G401 (cell line): ENCODE results near the gene SAGE1. TPM values are rescaled to one million over a fixed set of nuclear protein-coding genes. Genes with fewer than 3 reads are reported as not detected.
"Not testable (repeated sequence)": the region's sequence is repeated elsewhere in the genome, so short reads cannot be mapped to it uniquely, and the experiment has no call there.

Experiments
- DNase-seq: peaks from one replicate; pipeline ENCODE4 v3.0.0-alpha.2; 2015; ENCODE audit warnings: low spot score
- in situ Hi-C: cut with HindIII; loops from 2 replicates; pipeline ENCODE4 v1.10.0; 2016; ENCODE audit warnings: low sequenced_read_pairs, mixed read lengths
- total RNA-seq: library from RNA; depleted of rRNA; stranded (reverse); fragments of >200 nt; shearing (Covaris generic); gene quantifications from 2 replicates; pipeline ENCODE4 v1.2.3, GENCODE V29; 2014; rRNA removed

Gene SAGE1, protein sequence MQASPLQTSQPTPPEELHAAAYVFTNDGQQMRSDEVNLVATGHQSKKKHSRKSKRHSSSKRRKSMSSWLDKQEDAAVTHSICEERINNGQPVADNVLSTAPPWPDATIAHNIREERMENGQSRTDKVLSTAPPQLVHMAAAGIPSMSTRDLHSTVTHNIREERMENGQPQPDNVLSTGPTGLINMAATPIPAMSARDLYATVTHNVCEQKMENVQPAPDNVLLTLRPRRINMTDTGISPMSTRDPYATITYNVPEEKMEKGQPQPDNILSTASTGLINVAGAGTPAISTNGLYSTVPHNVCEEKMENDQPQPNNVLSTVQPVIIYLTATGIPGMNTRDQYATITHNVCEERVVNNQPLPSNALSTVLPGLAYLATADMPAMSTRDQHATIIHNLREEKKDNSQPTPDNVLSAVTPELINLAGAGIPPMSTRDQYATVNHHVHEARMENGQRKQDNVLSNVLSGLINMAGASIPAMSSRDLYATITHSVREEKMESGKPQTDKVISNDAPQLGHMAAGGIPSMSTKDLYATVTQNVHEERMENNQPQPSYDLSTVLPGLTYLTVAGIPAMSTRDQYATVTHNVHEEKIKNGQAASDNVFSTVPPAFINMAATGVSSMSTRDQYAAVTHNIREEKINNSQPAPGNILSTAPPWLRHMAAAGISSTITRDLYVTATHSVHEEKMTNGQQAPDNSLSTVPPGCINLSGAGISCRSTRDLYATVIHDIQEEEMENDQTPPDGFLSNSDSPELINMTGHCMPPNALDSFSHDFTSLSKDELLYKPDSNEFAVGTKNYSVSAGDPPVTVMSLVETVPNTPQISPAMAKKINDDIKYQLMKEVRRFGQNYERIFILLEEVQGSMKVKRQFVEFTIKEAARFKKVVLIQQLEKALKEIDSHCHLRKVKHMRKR
- total RNA-seq: not detected in 2 replicates

DNA sequence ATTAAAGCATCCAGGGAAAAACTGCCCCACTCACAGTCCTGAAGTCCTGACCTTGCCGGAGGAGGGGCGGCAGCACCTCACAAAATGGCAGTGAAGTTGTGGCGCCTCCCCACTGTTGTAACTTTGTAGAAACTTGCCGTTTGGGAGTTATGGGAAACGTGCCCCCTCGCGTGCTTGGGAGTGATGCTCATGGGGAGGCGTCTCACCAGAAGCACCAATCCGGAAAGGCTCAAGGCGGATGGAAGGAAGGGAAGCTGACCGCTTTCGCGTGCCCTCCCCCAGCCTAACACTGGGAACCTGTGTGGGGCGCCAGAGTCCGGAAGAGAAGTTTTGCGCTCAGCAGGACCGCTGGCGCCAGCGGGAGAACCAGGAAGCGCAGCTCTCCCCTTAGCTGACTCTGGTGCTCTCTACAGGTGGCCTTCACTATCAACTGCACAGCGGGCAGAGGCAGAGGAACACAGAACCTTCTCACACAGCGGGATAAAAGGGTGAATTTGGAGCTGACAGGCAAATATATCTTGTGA lies at the start of gene SAGE1, which contains the start of gene CT45A10:
SAGE1 (plus strand) TSS at position 423 of the 524 bp plus-strand sequence. CDS start 2,527 bp downstream, outside the sequence.
CT45A10 (minus strand) TSS at position 151 of the 524 bp plus-strand sequence. CDS start 8,100 bp downstream, outside the sequence.
- no peak for DNase-seq
- in situ Hi-C loops: no loop called here

DNA sequence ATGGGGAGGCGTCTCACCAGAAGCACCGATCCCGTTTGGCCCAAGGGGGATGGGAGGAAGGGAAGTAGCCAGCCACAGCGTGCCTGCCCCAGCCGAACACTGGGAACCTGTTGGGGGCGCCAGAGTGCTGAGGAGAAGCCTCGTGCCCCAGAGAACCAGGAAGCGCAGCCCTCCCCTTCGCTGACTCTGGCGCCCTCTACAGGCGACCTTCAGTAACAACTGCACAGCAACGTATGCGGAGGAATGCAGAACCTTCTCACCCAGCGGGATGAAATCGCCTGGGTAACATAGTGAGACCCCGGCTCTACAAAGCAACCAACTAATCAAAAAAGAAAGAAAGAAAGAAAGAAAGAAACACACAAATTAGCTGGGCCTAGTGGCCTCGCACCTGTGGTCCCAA lies 39.1 kb upstream of the SAGE1 start, which contains the start of gene CT45A8:
CT45A8 (minus strand) TSS at position 101 of the 400 bp plus-strand sequence. CDS start 3,755 bp downstream, outside the sequence.
- DNase-seq, in situ Hi-C loops: not testable (repeated sequence)

DNA sequence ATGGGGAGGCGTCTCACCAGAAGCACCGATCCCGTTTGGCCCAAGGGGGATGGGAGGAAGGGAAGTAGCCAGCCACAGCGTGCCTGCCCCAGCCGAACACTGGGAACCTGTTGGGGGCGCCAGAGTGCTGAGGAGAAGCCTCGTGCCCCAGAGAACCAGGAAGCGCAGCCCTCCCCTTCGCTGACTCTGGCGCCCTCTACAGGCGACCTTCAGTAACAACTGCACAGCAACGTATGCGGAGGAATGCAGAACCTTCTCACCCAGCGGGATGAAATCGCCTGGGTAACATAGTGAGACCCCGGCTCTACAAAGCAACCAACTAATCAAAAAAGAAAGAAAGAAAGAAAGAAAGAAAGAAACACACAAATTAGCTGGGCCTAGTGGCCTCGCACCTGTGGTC lies 21.8 kb upstream of the SAGE1 start, which contains the start of gene CT45A9:
CT45A9 (minus strand) TSS at position 101 of the 400 bp plus-strand sequence. CDS start 3,751 bp downstream, outside the sequence.
- DNase-seq, in situ Hi-C loops: not testable (repeated sequence)

DNA sequence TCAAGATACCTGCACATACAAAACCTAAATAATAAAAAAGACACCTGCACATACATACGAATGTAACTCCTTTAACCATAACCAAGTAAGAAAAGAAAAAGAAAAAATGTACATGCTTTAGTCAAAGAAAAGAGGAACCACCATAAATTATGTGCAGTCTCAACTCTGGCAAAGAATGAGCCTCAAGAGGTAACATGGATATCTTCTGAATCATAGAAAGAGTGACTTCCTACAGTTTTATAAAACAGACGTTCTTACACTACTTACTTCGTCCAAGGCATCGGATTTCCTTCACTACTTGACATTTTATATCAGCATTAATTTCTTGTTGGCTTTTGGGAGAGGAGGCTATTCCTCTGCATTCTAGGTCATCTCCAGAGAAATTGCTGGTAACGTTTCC lies 10.8 kb upstream of the SAGE1 start:
- DNase-seq, in situ Hi-C loops: not testable (repeated sequence)

DNA sequence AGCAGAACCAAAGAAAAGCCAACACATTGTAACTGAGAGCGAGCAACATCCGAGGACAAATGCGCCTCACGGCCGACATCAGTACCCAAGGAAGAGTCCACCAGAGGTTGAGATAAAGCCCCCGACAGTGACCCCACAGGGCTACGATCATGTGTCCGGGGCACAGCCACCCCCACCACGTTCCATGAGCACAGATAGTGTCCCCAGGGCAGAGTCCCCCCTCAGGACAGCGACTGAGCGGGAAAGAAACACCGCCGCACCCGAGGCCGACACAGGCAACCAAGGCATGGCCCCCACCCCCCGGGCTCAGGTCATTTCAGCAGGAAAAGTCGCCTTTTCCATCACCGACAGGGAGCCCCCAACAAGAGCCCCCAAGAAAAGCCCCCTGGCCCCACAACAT lies 5.3 kb upstream of the SAGE1 start:
- in situ Hi-C loops, DNase-seq: not testable (repeated sequence)

DNA sequence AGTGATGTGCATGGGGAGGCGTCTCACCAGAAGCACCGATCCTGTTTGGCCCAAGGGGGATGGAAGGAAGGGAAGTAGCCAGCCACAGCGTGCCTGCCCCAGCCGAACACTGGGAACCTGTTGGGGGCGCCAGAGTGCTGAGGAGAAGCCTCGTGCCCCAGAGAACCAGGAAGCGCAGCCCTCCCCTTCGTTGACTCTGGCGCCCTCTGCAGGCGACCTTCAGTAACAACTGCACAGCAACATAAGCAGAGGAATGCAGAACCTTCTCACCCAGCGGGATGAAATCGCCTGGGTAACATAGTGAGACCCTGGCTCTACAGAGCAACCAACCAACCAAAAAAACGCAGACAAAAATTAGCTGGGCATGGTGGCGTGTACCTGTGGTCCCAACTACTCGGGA lies 4.5 kb upstream of the SAGE1 start:
- DNase-seq, in situ Hi-C loops: not testable (repeated sequence)

DNA sequence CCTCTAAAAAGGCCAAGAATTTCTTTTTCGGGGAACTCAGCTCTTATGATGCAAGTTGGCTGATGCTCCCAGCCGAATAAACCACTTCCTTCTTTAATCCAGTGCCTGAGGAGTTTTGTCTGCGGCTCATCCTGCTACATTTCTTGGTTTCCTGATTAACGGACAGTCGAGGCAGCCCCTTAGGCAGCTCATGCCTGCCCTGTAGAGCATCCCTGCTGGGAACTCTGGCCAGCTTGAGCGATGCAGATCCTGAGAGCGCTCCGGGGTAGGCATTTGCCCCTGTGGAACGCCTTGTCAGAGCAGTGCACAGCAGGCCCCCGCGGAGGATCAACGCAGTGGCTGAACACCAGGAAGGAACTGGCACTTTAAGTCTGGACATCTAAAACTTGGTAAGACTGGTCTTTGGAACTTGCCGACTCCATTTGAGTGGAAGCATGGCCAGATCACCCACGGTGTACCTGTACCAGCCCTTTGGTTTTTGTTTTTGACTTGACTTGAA lies 3.4 kb upstream of the SAGE1 start:
- no peak for DNase-seq
- in situ Hi-C loops: no loop called here

DNA sequence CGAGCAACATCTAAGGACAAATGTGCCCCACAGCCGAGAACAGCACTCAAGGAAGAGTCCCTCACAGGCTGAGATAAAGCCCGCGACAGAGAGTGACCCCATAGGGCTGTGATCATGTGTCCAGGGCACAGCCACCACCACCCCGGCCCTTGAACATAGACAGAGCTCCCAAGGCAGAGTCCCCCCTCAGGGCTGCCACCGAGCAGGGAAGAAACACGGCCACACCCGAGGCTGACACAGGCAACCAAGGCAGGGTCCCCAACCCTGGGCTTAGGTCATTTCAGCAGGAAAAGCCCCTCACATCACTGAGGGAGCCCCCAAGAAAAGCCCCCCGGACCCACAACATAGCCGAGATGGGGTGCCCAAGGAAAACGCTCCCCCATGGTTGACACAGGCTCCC lies 735 bp upstream of the SAGE1 start:
- in situ Hi-C loops: no loop called here
- no peak for DNase-seq

DNA sequence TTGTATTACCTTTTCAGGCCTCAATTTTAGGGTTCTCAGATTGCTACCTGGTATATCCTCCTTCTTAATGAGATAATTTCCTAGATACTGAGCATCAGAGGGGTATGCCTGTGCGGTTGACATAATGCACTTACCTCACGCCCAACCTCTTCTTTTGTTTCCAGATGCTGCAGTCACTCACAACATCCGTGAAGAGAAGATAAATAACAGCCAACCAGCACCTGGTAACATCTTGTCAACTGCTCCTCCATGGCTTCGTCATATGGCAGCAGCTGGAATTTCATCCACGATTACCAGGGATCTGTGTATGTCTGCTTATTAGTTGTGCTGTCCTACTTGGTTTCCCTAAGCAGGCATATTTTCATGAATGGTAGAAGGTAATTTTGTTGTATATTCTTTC lies 16.7 kb downstream of the SAGE1 start:
- DNase-seq: no peak
- in situ Hi-C loops: no loop called here

DNA sequence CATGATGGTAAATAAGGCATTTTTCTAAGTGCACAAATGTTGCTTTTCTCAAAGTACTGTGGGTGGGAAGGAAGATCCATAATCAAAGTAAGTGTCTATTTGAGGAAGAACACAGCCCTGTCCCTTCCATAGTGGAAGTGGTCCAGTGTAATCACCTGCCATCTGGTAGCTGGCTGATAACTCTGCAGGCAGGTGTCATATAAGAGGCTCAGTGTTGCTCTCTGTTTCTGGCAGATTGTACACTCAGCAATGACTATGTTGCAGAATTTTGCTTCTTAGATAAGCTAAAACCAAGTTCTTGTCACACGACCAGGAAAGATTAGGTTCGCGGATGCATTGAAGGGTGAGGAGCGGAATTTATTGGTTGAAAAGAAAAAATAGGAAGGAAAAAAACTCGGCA lies 20.9 kb downstream of the SAGE1 start:
- in situ Hi-C loops: no loop called here
- peak; percentile 85 for DNase-seq

DNA sequence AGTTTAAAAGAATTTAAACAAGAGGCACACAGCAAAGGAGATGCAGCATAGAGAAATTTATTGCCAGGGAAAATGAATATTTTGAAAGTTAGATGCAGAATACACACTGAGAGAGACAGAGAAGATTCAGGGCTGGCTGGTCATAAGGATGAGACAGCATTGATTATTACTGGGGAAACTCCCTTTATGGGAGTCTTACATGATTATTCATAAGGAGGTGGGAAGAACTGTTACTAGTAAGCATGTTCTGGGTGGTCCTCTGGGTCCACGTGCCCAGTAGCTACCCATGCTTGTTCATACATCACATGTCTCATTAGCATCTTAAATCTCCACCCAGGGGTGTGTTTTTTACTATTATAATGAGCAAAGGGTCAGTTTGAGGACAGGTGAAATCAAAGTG lies 27.0 kb downstream of the SAGE1 start:
- in situ Hi-C loops, DNase-seq: not testable (repeated sequence)

DNA sequence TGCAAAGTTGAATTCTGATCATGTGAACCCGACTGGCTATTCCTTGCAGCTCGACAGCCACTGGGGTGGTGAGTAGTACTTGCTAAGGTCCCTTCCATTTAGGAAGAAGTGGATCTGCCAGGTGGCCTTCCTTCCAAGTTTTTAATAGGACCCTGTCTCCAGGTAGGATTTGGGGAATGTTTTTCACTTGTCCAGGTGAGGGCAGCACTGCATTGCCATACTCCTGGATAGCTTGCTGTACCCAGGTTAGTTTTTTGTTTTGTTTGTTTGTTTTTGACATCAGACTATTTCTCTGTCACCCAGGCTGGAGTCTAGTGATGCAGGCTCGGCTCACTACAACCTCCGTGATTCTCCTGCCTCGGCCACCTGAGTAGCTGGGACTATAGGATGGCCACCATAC lies 29.8 kb downstream of the SAGE1 start:
- in situ Hi-C loops: no loop called here
- DNase-seq: no peak

DNA sequence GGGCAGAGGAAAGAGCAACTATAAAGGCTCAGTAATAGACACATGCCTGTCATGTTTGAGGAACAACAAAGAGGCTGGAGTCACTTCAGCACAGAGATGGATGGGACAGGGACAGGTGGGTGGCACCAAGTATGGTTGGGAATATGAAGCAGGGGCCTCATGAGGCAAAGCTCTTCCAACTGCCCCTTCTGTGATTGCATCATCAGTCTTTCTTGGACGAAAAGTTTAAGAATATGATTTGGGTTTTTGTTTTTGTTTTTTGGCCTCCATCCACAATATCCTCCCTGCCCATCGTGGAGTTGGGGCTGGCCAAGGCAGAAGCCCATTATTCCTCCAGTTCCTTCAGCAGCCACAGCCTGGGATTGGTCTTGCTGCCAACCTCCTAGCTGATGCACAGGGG lies 34.4 kb downstream of the SAGE1 start:
- no peak for DNase-seq
- in situ Hi-C loops: no loop called here

DNA sequence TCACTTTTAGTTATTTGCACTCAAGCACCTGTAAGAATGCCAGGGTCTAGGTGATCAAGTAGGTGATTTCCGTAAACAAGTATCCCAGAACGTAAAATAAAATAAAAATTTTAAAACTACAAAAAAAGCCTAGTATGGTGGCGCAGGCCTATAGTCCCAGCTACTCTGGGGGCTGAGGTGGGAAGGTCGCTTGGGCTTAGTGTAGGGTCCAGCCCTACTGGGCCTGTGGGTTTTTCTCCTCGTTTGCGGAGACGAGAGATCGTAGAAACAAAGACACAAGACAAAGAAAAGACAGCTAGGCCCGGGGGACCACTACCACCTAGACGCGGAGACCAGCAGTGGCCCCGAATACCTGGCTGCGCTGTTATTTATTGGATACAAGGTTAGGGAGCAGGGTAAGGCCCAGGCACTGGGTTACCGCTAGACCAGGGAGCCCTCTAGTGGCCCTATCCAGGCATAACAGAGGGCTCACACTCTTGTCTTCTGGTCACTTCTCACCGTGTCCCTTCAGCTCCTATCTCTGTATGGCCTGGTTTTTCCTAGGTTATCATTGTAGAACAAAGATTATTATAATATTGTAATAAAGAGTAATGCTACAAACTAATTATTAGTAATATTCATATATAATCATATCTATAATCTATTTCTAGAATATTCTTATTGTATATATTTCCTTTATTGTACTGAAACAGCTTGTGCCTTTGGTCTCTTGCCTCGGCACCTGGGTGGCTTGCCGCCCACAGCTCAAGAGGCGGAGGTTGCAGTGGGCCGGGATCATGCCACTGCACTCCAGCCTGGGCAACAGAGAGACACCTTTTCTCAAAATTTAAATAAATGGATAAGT lies 38.4 kb downstream of the SAGE1 start:
- in situ Hi-C loops: no loop called here
- peak; percentile 64 for DNase-seq

DNA sequence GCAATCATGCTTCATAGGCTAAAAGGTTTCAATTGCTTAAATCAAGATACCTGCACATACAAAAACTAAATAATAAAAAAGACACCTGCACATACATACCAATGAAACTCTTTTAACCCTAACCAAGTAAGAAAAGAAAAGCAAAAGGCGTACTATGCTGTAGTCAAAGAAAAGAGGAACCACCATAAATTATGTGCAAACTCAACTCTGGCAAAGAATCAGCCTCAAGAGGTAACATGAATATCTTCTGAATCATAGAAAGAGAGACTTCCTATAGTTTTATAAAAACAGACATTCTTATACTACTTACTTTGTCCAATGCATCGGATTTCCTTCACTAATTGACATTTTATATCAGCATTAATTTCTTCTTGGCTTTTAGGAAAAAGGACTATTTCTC lies 51.0 kb downstream of the SAGE1 start:
- in situ Hi-C loops: no loop called here
- DNase-seq: no peak

DNA sequence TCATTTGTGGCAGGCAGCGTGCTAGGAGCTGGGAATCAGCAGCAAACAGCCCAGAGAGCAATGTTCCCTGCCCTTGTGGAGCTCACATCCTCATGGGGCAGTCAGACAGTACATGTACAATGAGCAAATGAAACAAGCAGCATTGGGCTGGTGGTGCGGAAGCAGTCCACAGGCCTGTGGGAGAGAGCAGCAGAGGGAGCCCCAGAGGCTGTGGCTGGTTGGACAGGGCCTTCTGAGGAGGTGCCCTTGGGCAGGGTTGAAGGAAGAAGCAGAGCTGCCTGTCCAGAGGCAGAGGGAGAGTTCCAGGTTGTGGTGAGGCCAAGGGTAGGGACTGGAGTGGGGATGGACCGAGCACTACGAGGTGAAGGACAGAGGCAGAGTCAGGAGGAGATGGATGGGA lies 57.8 kb downstream of the SAGE1 start:
- DNase-seq: no peak
- in situ Hi-C loops: no loop called here
